ENCODE data around the gene LUC7L.

GRCh38 chr16:269061-269796 lies 40.0 kb upstream of the LUC7L start:
- TF ChIP-seq CTCF (IDR thresholded peaks at IDR 0.05) (no peak), POLR2A (IDR thresholded peaks at IDR 0.05) (no peak)
